H1 (cell line): ENCODE measurements around the gene SEC14L3. TPM values are rescaled to one million over a fixed set of nuclear protein-coding genes. Genes with fewer than 3 reads are reported as not detected.

Experiments
- BACH1 ChIP-seq: IDR thresholded peaks from 2 replicates; pipeline ENCODE4 v1.6.1; 2012; ENCODE audit warnings: low read length, improper control_type of control experiment
- BCL11A ChIP-seq, 2 experiments: IDR thresholded peaks; one replicate each; pipeline ENCODE4 v1.6.1; 2011; ENCODE audit warnings: low read depth in 2 of 2, low read length in 2 of 2, mild to moderate bottlenecking in 2 of 2
- BRCA1 ChIP-seq: IDR thresholded peaks from 2 replicates; pipeline ENCODE4 v1.6.1; 2012; ENCODE audit warnings: low read depth, low read length, improper control_type of control experiment
- CEBPB ChIP-seq: IDR thresholded peaks from 2 replicates; pipeline ENCODE4 v1.6.1; 2012; ENCODE audit warnings: low read depth, low read length
- CTBP2 ChIP-seq: IDR thresholded peaks from 2 replicates; pipeline ENCODE4 v1.7.0; 2011; ENCODE audit warnings: borderline replicate concordance, mild to moderate bottlenecking, moderate library complexity, mixed read lengths, low read length; ENCODE audit not compliant: insufficient read depth, insufficient read length
- GABPA ChIP-seq: IDR thresholded peaks from 2 replicates; pipeline ENCODE4 v1.6.1; 2011; ENCODE audit warnings: mild to moderate bottlenecking, low read length, moderate library complexity, borderline replicate concordance; ENCODE audit not compliant: insufficient read depth
- HDAC2 ChIP-seq, 2 experiments: fragments of 300-600 bp in 1 of 2; sonication (generic) in 1 of 2; IDR thresholded peaks; 2 replicates each; pipeline ENCODE4 v1.6.1; 2011 to 2012; ENCODE audit warnings: low read depth in 2 of 2, low read length in 2 of 2, mild to moderate bottlenecking in 2 of 2, moderate library complexity in 2 of 2, borderline replicate concordance in 1 of 2, inconsistent platforms in 1 of 2
- JUN ChIP-seq: IDR thresholded peaks from 2 replicates; pipeline ENCODE4 v1.6.1; 2011; ENCODE audit warnings: low read depth, mild to moderate bottlenecking, improper control_type of control experiment, low read length
- NANOG ChIP-seq: IDR thresholded peaks from 2 replicates; pipeline ENCODE4 v1.6.1; 2011; ENCODE audit warnings: low read length, low read depth, mild to moderate bottlenecking, inconsistent platforms; ENCODE audit not compliant: insufficient read depth, poor library complexity, severe bottlenecking
- POLR2A ChIP-seq, 2 experiments: IDR thresholded peaks; 1 replicate in 1 of 2; 2 replicates in 1 of 2; pipeline ENCODE4 v1.6.1; 2011; ENCODE audit warnings: low read depth in 2 of 2, low read length in 2 of 2, mild to moderate bottlenecking in 2 of 2; ENCODE audit errors: control extremely low read depth in 1 of 2
- SIN3A ChIP-seq, 2 experiments: IDR thresholded peaks in 1 of 2; conservative IDR thresholded peaks in 1 of 2; 2 replicates each; pipeline ENCODE4 v1.6.1; 2011 to 2012; ENCODE audit warnings: low read length in 2 of 2, improper control_type of control experiment in 1 of 2, low read depth in 1 of 2, mild to moderate bottlenecking in 1 of 2
- SP4 ChIP-seq: IDR thresholded peaks from 2 replicates; pipeline ENCODE4 v1.6.1; 2012; ENCODE audit warnings: low read length, inconsistent platforms
- TBP ChIP-seq: IDR thresholded peaks from 2 replicates; pipeline ENCODE4 v1.6.1; 2011; ENCODE audit warnings: low read depth, low read length, improper control_type of control experiment
- TCF12 ChIP-seq: IDR thresholded peaks from 2 replicates; pipeline ENCODE4 v1.6.1; 2011; ENCODE audit warnings: low read depth, mild to moderate bottlenecking, low read length
- ZNF274 ChIP-seq: IDR thresholded peaks from 2 replicates; pipeline ENCODE4 v1.7.0; 2012; ENCODE audit warnings: low read length, borderline replicate concordance; ENCODE audit errors: extremely low read depth
- polyA plus RNA-seq, 7 experiments: library from polyadenylated mRNA; depleted of rRNA in 3 of 7; stranded (reverse) in 5 of 7; unstranded in 2 of 7; fragments of >200 nt in 5 of 7; fragments of 200-250 nt in 2 of 7; gene quantifications; 1 replicate in 5 of 7; 2 replicates in 1 of 7; 4 replicates in 1 of 7; pipeline versions ENCODE4 v1.2.1 to v1.2.3, GENCODE V29; 2011 to 2013; ENCODE audit warnings: missing spikeins in 2 of 7, mixed read lengths in 2 of 7
- total RNA-seq: library from RNA; stranded (reverse); fragmentation: NEBNext Ultra II Directional; extraction: Animal tissue kit (Norgen Biotek cat#: 25700); gene quantifications from 2 replicates; pipeline ENCODE4 v1.2.1, GENCODE V29; 2021
- TF ChIP-seq, protein P1 (sequence below), 3 experiments: IDR thresholded peaks; 1 replicate in 2 of 3; 2 replicates in 1 of 3; pipeline versions ENCODE4 v1.5.1 to v1.6.1; 2011; ENCODE audit warnings: low read length in 3 of 3, mild to moderate bottlenecking in 3 of 3, inconsistent platforms in 2 of 3, low read depth in 1 of 3, moderate library complexity in 1 of 3; ENCODE audit not compliant: insufficient read depth in 1 of 3; ENCODE audit errors: control extremely low read depth in 1 of 3
- TF ChIP-seq, protein P2 (sequence below): IDR thresholded peaks from 2 replicates; pipeline ENCODE4 v1.6.1; 2011; ENCODE audit warnings: low read length, improper control_type of control experiment

SEC14L3 gene
- total and polyA plus RNA-seq, 2 of the 8 experiments (the other 6 are each of a cell fraction or from before 2014, with no cell fraction given) = not detected

DNA sequence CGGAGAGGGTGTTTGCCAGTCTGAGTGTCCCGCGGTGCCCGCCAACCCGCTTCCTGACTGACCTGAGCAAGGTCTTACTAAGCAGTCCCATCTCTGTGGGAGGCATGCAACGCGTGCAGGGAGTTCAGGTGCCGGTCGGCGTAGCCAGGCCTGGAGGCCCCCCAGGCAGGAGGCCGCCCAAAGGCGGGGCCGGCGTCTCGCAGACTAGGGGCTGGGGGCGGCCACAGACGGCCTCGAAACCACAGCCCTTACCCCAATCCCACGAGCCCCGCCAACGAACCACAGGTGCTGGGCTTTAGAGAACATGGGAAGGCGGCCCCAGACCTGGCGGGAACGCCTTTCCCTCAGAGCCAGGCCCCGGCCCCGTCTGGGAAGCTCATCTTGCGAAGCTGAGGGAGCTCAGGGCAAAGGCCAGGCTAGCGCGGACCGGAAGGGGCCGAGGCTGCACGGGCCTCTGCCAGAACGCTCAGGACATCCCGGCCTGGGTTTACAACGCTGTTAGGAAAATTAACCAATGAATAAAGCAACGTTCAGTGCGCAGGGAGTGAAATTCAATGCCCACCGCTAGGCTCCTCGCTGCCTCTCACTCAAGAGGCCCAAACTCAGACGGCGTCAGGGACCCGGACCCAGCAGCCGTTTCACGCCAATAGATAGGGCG is 48.4 kb downstream of the SEC14L3 start (continued):
- TF ChIP-seq, protein P1, sequence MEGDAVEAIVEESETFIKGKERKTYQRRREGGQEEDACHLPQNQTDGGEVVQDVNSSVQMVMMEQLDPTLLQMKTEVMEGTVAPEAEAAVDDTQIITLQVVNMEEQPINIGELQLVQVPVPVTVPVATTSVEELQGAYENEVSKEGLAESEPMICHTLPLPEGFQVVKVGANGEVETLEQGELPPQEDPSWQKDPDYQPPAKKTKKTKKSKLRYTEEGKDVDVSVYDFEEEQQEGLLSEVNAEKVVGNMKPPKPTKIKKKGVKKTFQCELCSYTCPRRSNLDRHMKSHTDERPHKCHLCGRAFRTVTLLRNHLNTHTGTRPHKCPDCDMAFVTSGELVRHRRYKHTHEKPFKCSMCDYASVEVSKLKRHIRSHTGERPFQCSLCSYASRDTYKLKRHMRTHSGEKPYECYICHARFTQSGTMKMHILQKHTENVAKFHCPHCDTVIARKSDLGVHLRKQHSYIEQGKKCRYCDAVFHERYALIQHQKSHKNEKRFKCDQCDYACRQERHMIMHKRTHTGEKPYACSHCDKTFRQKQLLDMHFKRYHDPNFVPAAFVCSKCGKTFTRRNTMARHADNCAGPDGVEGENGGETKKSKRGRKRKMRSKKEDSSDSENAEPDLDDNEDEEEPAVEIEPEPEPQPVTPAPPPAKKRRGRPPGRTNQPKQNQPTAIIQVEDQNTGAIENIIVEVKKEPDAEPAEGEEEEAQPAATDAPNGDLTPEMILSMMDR (IDR thresholded peaks at IDR 0.05; ENCODE audit: control extremely low read depth in 1 of 3, insufficient read depth in 1 of 3, low read depth in 1 of 3, low read length in 3 of 3) = no peak
- TF ChIP-seq, protein P2, sequence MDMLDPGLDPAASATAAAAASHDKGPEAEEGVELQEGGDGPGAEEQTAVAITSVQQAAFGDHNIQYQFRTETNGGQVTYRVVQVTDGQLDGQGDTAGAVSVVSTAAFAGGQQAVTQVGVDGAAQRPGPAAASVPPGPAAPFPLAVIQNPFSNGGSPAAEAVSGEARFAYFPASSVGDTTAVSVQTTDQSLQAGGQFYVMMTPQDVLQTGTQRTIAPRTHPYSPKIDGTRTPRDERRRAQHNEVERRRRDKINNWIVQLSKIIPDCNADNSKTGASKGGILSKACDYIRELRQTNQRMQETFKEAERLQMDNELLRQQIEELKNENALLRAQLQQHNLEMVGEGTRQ = no peak
- TF ChIP-seq SIN3A (conservative IDR thresholded peaks at IDR 0.05 in 1 of 2, IDR thresholded peaks at IDR 0.05 in 1 of 2; ENCODE audit: low read depth in 1 of 2, low read length in 2 of 2) = no peak
- TF ChIP-seq SP4 = no peak
- no peak for TF ChIP-seq JUN
- no peak for TF ChIP-seq CEBPB
- TF ChIP-seq BCL11A (IDR thresholded peaks at IDR 0.05; ENCODE audit: low read depth in 2 of 2, low read length in 2 of 2) = no peak
- peak in 1 of 2 experiments; percentile 62; a peak in 1 of 4 replicates for TF ChIP-seq HDAC2 (IDR thresholded peaks at IDR 0.05; ENCODE audit: borderline replicate concordance in 1 of 2, low read depth in 2 of 2, low read length in 2 of 2)
- no peak; the same call in 1 of the 2 replicates for TF ChIP-seq BACH1
- no peak for TF ChIP-seq BRCA1
- TF ChIP-seq CTBP2 = no peak
- TF ChIP-seq ZNF274 = no peak
- TF ChIP-seq POLR2A (IDR thresholded peaks at IDR 0.05; ENCODE audit: control extremely low read depth in 1 of 2, low read depth in 2 of 2, low read length in 2 of 2) = peak in 1 of 2 experiments; percentile 77; a peak in 2 of 3 replicates
- TF ChIP-seq GABPA = no peak
- no peak for TF ChIP-seq TBP
- TF ChIP-seq TCF12 = no peak
- no peak for TF ChIP-seq NANOG
- TF ChIP-seq, all 59 proteins: peak for 10
